Activated CD4-positive, alpha-beta T cell treated with anti-CD3 and anti-CD28 coated beads, Interleukin-10, Interleukin-2, amounts not matched to agents 100 ng/mL and 50 ng/mL, durations not matched to agents 16 hours and 8 hours (primary cell): Measurements from ENCODE around the gene NR6A1.

Source experiments
- DNase-seq: peaks from one replicate; pipeline ENCODE4 v3.0.0-alpha.2; 2020

The NR6A1 gene

DNA sequence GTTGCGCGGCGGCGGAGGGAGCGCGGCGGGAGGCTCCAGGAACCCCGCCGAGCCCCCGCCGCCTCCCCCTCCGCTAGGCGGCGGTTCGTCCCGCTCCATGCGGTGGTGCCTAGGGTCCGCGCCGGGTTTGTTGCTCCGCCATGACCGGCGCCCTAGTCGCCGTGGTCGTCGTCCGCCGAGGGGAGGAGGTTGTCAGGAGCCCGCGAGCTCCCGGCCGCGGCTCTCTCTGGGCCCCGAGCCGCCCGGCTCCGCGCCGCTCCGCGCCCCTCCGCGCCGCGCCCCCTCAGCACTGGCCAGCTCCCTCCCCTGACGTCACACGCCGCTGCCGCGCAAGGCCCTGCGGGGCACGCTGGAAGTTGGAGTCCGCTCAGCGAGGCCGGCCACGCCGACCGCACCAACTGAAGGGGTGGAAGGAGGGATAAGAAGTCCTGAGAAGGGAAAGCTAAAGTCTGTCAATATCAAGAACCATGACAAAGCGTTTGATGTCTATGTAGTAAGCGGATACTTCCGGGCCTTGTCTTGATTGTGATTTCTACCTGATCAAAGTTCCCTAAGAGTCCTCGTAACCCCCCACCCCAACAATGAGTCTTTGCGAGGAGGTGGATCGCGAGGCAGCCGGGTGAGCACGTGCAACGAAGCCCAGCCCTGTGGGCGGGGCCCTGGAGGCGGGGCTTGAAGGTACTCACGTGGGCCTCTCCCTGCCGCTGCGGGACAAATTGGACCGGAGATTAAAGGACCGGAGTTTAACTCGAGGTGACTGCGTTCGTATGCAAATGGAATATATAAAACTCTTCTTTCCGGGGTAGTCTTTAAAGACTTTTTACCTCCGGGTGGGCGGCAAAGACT, at the start of gene NR6A1:
Gene NR6A1 (minus strand): TSS at position 291 of the 846 bp plus-strand sequence.
- peak; percentile 96 for DNase-seq

DNA sequence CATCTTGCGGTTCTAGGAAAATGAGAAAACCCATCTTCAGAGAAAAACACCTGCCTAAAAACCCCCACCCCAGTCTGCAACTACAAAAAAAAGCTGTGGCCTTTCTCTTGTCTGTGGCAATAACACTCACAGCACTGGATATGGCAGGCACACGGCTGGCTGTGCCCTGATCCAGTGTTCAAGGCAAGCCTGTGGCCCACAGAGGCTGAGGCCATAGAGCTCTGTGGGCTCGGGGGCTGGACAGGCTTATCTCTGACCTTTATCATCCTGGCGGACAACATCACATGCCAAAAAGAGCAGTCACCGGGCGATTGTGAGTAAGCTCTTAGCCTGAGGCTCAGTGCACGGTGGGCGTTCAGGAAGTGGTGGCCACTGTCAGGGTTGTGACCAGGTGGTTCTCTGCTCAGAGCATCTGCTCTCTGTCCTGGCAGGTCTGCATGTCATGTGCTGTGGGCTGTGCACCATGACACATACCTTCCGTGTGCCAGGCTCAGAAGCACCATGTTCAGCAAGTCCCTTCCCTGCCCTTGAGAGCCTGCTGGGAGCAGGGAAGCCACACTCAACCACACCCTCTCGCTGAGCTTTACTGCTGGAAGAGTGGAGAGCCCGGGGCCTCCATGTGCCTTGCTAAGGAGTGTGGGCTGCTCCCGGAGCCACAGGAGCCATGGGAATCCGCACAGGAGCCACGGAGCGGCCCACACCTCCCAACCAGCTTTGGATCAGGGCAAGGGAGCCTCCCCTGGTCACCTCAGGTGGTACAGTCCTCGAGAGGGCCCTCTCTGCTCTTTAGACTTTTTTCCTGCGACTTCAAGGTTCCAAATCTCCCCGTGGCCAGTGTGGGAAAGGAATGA, 47.5 kb upstream of the NR6A1 start:
- DNase-seq = peak; percentile 13

DNA sequence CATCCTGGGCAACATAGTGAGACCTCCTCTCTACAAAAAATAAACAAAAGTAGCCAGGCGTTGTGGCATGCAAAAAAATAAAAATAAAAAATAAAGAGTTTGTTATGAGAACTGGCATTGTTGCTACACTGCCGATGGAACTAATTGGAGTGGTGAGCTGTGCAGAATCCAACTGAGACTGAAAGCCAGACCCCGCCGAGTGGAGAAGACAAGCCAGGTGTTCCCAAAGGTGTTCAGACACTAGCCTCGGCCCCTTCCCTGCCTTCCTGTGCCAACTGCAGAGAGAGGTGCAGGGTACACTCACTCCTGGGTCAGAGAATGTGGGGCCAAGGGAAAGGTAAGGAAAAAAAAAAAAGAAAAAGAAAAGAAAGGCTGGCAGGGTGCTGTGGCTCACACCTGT, 44.5 kb upstream of the NR6A1 start:
- no peak for DNase-seq

DNA sequence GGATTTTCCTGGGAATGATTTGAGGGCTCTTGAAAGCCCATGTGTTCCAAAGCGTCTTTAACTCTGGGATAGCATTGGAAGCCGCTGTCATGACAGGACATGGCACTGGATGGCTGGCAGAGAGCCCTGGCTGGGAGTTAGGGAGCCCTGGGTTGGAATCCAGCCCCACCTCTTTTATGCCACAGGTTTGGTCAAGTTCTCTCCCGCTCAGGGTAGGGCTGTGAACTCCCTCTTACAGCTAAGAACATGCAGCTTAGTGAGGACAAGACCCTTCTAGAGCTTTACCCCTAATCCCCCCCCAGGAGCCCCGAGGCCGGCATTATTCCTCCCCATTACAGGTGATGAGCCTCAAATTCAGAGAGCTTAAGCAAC, 43.0 kb upstream of the NR6A1 start:
- DNase-seq = no peak

DNA sequence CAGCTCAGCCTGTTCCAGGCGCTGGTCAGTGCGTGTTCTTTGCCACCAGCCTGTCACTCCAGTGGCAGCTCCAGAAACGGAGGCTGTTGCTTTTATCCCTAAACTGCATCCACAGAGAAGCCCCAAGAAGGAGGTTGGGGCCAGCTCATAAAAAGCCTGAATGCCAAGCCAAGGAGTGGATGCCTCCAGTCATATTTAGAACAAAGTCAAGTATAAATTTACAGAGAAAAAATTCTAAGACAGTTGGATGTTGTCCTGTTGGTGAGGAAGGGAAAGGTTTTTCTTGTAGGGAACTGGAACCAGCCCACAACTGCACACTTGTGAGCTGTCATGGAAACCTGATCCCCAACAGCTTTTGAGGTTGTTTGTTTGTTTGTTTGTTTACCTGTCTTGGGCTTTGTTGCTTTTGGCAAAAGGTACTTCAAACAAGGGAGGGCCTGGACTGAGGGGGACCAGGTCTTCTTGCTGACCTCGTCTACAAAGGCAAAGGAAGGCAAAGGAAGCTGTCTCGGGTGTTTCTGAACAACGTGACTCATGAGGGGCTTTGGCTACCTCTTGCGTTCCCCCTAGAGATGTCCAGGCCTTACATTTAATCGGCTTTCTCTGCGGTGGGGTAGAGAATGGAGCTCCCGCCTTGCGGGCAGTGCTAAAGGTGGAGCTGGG, 42.5 kb upstream of the NR6A1 start:
- no peak for DNase-seq

DNA sequence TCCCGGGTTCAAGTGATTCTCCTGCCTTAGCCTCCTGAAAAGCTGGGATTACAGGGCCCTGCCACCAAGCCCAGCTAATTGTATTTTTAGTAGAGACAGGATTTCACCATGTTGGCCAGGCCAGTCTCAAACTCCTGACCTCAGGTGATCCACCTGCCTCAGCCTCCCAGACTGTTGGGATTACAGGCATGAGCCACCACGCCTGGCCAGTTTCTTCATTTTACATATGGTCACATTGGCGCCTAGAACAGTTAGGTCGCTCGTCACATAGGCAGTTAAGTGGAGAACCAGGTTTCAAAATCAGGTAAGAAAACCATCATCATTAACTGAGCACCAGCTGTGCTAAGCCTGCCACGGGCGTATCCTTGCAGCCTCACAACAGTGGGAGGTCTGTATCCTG, 41.9 kb upstream of the NR6A1 start:
- no peak for DNase-seq

DNA sequence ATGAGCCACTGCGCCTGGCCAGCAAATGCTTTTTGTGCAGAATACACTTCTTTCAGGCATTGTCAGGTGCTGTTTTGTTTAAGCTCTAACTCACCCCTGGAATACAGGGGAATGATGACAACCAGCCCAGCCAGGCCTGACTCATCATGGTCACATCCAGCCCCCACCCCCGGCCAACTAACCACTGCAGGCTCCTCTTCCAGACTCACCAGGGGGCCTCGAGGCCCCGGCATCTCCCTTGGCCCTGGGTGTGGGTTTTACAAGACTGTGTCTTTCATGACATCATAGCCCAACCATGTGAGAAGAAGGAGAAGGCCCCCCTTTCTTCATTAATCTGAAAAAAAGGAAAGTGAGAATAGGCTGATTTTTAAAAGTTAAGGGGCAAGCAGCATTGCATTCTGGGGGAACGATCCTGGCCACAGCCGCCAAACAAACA, 41.3 kb upstream of the NR6A1 start:
- DNase-seq = no peak

DNA sequence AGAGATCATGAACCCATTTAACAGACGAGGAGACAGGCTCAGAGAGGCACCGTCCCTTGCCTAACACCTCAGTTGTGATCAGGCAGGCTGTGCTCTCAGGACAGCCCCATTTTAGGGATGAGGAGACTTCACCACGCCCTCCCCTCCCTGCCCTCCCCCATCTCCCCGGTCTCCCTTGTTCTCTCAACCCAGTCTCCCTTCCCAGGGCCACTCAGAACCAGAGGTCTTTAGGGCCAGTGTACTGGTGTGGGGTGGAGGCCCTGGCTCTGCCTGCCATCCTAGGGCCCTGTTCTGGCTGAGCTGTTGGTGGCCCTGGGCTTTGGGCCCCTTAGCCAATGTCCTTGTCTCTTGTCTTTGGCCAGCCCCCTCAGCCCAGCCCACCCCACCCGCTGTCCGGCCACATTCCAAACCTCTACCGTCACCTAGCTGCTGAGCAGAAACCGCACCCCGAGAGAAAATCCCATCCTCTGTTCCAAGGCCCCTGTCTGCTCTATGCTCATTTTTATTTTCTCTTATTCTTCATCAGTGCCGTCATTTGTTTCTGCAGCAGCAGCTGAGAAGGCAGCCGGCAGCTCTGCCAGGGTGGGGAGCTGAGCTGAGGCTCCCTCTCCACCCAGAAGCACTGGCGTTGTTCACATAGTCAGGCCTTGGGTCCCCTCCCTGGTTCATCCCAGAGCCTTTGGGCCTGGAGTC, 39.7 kb upstream of the NR6A1 start:
- no peak for DNase-seq

DNA sequence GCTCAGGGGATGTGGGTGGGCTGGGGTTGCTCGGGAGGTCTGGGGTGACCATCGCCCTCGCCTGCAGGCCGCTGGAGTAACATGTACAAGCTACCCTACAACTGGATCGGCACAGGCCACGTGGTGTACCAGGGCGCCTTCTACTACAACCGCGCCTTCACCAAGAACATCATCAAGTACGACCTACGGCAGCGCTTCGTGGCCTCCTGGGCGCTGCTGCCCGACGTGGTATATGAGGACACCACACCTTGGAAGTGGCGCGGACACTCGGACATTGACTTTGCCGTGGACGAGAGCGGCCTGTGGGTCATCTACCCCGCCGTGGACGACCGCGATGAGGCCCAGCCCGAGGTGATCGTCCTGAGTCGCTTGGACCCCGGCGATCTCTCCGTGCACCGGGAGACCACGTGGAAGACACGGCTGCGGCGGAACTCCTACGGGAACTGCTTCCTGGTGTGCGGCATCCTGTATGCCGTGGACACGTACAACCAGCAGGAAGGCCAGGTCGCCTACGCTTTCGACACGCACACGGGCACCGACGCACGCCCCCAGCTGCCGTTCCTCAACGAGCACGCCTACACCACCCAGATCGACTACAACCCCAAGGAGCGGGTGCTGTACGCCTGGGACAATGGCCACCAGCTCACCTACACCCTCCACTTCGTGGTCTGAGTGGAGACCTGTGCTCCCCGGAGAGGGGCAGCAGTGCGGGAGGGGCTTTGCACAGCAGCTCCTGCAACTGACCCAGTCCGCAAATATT, 38.8 kb upstream of the NR6A1 start:
- no peak for DNase-seq

DNA sequence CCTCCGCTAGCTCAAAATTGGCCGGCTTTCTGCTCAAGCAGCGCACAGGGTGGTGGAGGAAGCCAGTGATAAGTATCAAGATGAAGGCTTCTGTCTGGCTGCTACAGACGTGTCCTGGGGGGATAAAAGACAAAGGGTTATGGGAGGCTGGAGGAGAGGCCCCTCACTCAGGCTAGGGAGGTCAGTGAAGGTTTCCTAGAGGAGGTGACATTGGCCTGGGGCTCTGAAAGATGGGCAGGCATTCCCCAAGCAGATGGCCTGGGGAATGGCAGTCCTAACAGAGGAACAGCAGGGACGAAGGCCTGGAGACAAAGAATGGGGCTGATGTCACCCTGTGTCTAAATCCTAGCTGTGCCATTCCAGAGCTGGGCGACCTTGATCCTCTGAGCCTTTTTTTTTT, 38.1 kb upstream of the NR6A1 start:
- no peak for DNase-seq

DNA sequence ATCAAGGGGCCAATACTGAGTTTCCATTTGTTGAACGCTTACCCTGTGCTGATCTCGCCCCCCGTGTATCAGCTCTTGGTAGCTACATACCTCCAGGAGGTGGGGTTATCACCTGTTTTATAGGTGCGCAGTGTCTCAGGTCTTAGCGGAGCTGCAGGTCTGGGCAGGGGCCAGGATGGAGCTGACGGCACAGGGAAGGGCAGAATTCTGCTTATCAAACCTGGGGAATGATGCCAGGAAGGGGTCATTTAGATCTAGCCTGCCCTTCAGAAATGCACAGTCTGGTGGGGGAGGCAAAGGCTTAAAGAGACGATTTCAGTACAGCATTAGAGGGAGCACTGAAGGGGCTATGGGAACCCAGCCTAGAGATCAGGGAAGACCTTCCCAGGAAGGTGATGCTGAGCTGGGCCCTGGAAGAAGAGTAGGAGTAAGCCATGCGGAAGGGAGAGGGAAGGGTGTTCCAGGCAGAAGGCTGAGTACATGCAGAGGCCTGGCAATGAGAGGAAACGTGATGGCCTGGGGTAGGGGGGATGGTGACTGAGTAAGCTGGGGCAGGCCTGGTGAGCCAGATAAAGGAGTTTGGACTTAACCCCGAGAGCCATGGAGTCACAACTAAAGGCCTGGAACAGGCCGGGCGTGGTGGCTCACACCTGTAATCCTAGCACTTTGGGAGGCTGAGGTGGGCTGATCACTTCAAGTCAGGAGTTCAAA, 37.3 kb upstream of the NR6A1 start:
- no peak for DNase-seq

DNA sequence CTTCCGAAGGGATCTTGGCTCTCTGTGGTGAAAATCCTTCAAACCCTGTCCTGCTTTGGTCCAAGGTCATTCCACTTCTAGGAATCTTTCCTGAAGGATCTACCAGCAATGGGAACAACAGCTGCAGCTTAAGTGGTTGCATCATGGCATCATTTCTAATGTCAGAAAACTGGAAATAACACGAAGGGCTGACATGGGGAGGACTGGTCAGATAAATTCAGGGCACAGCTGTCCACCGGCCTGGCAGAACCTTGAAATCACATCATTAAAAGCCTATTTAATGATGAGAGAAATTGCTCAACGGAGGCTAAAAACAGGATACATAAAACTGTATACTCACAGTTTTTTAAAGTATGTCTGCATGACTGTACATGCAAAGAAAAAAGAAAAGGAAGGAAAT, 34.1 kb upstream of the NR6A1 start:
- DNase-seq = no peak

DNA sequence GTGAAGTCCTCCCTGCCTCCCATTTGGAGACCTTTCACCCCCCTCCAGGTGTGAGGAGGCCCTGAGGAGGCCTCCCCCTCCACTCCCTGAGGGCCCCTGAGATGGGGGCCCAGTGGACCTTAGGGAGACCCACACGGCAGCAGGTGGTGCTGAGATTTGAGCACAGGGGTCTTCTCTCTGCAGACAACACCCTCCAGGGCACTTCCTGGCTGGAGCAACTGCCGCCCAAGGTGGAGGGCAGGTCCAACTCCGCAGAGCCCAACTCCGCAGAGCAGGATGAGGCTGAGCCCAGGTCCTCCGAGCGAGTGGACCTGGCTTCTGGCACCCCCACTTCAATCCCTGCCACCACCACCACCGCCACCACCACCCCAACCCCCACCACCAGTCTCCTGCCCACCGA, 32.8 kb upstream of the NR6A1 start:
- no peak for DNase-seq

DNA sequence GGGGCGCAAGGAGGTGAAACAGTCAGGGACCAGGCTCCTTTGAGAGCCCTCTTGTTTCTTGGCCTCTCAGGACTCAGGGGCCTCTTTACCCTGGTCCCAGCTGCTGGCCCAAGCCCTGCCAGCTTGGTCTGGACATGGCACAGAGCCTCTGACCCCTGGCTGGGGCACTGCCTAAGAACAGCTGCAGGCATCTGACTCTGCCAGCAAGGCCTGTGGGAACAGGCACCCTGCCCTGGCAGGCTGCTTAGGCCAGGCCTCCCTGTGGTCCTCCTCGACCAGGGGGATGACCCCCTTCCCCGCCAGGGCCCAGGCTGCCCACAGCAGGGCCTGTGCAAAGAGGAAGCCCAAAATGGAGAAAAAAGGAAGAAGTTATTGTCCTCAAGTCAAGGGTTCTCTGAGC, 31.3 kb upstream of the NR6A1 start:
- DNase-seq = no peak

DNA sequence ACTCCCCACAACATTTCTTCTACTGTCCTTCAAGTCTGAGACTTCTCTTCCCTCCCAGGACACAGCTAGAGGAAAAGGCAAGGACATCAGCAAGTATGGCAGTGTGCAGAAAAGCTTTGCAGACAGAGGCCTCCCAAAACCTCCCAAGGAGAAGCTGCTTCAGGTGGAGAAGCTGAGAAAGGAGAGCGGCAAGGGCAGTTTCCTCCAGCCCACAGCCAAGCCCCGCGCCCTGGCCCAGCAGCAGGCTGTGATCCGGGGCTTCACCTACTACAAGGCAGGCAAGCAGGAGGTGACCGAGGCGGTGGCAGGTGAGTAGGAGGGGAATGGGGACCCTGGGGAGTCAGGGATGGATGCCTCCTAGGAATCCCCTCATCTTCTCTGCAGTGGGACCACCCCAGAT, 30.2 kb upstream of the NR6A1 start:
- no peak for DNase-seq

DNA sequence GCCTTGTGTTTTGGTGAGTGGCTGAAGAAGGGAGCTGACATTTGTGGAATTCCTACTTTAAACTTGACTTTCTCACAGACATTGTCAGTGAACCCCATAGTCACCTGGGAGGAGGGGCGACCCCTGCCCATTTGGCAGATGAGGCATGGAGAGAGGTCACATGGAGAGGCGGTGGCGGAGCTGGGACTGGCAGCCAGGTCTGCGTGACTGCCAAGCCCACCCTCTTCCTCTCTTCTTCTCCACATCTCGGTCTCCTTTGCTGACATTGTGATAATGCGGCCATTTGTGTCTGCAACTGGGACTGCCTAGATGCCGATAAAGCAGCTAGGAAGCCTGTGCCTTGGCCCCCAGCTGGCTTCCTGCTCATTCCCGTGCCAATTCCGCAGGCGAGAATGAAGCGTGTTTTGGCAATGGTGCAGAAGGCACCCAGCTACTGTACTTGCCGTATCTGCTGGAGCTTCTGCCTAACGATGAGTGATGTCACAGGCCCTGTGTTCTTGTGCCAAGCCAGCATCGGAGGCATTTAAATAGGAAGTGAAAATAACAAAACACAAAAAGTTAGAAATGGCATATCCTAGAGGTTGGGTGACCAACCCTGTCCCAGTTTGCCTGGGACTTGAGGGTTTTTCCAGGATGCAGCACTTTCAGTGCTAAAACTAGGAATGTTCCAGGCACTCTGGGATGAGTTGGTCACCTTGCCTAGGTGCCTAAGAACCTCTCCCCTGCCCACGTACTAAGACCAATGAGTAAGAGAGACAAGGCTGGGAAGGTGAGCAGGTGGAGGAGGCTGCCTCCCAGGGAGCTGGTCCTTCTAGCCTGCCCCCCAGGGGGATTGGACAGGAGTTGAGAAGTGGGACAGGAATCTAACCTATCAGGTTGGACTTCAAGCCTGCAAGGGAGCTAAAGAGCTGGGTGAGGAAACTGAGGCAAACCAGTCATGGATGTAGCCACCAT, 29.5 kb upstream of the NR6A1 start:
- DNase-seq = no peak

DNA sequence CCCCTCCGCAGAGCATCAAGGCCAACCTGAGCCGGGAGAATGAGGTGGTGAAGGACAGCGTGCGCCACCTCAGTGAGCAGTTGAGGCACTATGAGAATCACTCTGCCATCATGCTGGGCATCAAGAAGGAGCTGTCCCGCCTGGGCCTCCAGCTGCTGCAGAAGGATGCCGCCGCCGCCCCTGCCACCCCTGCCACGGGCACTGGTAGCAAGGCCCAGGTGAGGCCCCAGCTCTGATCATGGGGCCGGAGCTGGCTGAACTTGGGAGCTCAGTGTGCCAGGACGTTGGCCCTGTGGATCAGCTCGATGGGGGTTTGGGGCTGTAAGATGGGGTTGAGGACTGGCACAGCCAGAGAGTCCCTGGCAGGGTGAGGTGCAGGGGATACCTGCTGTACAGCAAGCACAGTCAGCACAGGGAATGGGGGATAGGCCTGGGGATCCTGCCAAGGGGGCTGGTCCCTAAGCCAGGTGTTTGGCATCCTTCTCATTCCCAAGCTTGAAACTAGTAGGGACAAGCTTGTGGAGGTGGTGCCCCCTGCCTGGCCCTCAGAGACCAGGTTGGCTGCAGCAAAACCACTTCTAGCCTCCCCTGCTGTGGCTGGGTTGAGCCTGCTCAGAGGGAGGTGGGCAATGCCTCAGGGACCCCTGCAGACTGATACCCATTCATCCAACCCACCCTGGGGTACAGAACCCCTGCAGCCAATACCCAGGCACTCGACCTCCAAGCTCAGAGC, 28.3 kb upstream of the NR6A1 start:
- DNase-seq = no peak

DNA sequence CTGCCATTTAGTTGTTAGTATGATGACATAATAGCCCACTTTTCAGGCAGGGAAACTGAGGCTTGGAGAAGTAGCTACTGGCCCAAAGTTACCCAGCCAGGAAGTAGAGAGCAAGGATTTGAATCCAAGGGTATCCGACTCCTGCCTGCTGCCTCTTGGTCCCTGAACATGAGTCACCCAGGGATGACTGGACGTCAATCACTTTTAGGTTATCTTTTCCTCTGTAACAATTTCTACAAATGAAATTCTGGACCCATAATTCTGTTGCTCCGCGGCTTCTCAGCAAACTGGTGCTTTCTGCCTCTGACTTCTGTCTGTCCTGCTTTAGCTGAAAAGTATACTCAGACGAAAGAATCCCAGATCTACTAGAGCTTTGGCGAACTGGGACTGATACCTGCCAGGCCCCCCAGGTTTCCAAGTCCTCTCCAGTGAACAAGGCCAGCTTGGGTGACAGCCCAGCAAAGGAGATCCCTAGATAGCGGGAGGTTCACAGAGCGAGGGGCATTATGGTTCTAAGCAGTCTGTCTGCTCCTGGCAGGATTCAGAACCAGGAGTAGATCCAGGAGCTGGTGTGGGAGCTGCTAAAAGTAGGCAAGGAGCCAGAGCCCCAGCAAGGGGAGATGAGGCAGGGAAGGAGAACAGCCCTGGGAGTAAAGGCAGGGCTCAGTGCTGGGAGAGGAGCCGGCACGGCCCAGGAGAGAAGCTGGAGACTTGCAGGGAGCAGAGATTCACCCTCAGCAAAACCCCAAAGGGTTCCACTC, 26.4 kb upstream of the NR6A1 start:
- DNase-seq = no peak

DNA sequence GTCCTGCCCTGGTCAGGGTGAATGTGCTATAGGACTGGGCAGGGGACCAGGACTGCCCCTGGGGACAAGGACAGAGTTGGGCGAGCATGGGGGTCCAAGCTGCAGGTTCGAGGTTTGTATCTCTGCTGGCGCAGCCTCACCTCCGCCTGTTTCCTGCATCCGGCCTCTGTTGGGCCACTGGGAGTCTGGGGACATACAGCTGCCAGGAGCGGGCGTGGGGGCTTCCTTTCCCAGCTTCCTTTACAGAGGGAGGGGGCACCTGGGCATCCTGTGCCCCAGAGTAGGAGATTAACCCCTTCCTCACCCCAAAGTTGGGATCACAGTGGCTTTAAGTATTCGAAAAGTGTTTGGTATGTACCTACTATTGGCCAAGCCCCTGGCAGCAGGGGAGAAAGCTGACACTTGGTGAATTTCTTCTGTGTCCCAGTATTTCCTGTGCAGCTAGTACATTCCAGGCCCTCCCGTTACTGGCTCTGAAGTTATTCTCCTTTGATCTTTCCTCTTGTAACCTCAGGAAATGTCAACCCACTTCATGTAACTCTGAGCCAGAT, 24.8 kb upstream of the NR6A1 start:
- no peak for DNase-seq
